DND-41 (cell line): Measurements from ENCODE around the gene ASIC3.

Source experiments
- ATAC-seq: fragments of 200-7000 bp; cut with Tn5 transposase; 3 replicates; pipeline ENCODE4 v1.9.1; 2021; ENCODE audit warnings: low read depth; ENCODE audit not compliant: insufficient read depth
- DNase-seq: peaks from one replicate; pipeline ENCODE4 v3.0.0-alpha.2; 2020
- H2AFZ ChIP-seq: 2 replicates; pipeline ENCODE4 v1.6.0; 2012; ENCODE audit warnings: low read depth, low read length
- H3K27ac ChIP-seq: 2 replicates; pipeline ENCODE4 v1.5.1; 2012; ENCODE audit warnings: low read length, inconsistent platforms
- H3K27me3 ChIP-seq: fragments of 200-600 bp; sonication (generic); 2 replicates; pipeline ENCODE4 v1.6.0; 2012; ENCODE audit warnings: low read length, mild to moderate bottlenecking, inconsistent platforms; ENCODE audit not compliant: insufficient read depth, poor library complexity
- H3K36me3 ChIP-seq: 2 replicates; pipeline ENCODE4 v1.5.1; 2012; ENCODE audit warnings: low read length, inconsistent platforms; ENCODE audit not compliant: insufficient read depth
- H3K4me1 ChIP-seq: 2 replicates; pipeline ENCODE4 v1.5.1; 2012; ENCODE audit warnings: mild to moderate bottlenecking, low read length; ENCODE audit not compliant: insufficient read depth
- H3K4me2 ChIP-seq: 2 replicates; pipeline ENCODE4 v1.6.0; 2012; ENCODE audit warnings: mild to moderate bottlenecking, moderate library complexity, low read length, inconsistent platforms; ENCODE audit not compliant: insufficient read depth
- H3K4me3 ChIP-seq, 2 experiments: fragments of 200-600 bp in 1 of 2; shearing (Covaris generic) in 1 of 2; 2 replicates each; pipeline ENCODE4 v1.5.1; 2012 to 2016; ENCODE audit warnings: inconsistent platforms in 2 of 2, low read length in 2 of 2, mild to moderate bottlenecking in 2 of 2, low read depth in 1 of 2, moderate library complexity in 1 of 2
- H3K79me2 ChIP-seq: 2 replicates; pipeline ENCODE4 v1.6.0; 2012; ENCODE audit warnings: low read length, inconsistent platforms; ENCODE audit not compliant: insufficient read depth
- H3K9ac ChIP-seq: 2 replicates; pipeline ENCODE4 v1.6.0; 2012; ENCODE audit warnings: low read depth, mild to moderate bottlenecking, inconsistent platforms, low read length, moderate library complexity
- H3K9me3 ChIP-seq: 2 replicates; pipeline ENCODE4 v1.5.1; 2012; ENCODE audit warnings: low read length, moderate library complexity, mild to moderate bottlenecking, inconsistent platforms; ENCODE audit not compliant: insufficient read depth, severe bottlenecking
- H4K20me1 ChIP-seq: 2 replicates; pipeline ENCODE4 v1.6.0; 2012; ENCODE audit warnings: low read length; ENCODE audit not compliant: insufficient read depth
- EZH2 ChIP-seq: IDR thresholded peaks from 3 replicates; pipeline ENCODE4 v1.6.1; 2012; ENCODE audit warnings: borderline replicate concordance, low read depth, mild to moderate bottlenecking, moderate library complexity, low read length, inconsistent platforms; ENCODE audit not compliant: severe bottlenecking
- TF ChIP-seq, protein P1 (sequence below): IDR thresholded peaks from 2 replicates; pipeline ENCODE4 v1.5.1; 2012; ENCODE audit warnings: borderline replicate concordance, low read length, moderate library complexity, mild to moderate bottlenecking; ENCODE audit not compliant: poor library complexity, severe bottlenecking; ENCODE audit errors: extremely low read depth

Gene ASIC3

DNA sequence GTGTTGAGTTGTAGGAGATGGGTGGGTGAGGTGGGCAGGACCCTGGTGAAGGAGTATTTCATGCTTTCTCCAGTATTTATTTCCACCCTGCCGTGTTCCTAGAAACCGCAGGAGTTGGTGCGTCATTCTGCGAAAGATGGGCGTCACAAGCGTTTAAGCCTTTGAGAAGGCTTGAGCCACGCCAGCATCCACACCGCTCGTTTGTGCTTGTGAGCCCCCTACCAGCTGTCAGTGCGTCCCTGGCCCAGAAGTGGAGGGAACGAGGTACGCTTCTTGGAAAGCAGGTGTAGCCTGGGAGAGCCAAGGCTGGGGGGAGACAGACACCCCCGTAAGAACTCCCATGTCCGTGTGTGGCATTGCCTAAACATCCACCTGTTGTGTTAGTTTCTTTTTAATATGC is 43.7 kb downstream of the ASIC3 start:
- no peaks in the 10 kb centered on the region for H3K9me3 ChIP-seq
- no peak overlapping the region for H3K9ac ChIP-seq
- H4K20me1 ChIP-seq: peaks cover 30% of the 10 kb centered on the region
- no peak overlapping the region for H3K4me3 ChIP-seq
- H2AFZ ChIP-seq: no peak overlapping the region
- no peak for TF ChIP-seq EZH2
- TF ChIP-seq, protein P1, sequence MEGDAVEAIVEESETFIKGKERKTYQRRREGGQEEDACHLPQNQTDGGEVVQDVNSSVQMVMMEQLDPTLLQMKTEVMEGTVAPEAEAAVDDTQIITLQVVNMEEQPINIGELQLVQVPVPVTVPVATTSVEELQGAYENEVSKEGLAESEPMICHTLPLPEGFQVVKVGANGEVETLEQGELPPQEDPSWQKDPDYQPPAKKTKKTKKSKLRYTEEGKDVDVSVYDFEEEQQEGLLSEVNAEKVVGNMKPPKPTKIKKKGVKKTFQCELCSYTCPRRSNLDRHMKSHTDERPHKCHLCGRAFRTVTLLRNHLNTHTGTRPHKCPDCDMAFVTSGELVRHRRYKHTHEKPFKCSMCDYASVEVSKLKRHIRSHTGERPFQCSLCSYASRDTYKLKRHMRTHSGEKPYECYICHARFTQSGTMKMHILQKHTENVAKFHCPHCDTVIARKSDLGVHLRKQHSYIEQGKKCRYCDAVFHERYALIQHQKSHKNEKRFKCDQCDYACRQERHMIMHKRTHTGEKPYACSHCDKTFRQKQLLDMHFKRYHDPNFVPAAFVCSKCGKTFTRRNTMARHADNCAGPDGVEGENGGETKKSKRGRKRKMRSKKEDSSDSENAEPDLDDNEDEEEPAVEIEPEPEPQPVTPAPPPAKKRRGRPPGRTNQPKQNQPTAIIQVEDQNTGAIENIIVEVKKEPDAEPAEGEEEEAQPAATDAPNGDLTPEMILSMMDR: no peak
- peaks cover 11% of the 10 kb centered on the region; the same call in 1 of the 2 replicates for H3K79me2 ChIP-seq
- H3K4me1 ChIP-seq: peaks cover 13% of the 10 kb centered on the region
- H3K27ac ChIP-seq: no peak overlapping the region
- DNase-seq: no peak
- no peak for ATAC-seq
- H3K36me3 ChIP-seq: no peaks in the 10 kb centered on the region
- no peak overlapping the region for H3K4me2 ChIP-seq
- no peaks in the 10 kb centered on the region for H3K27me3 ChIP-seq

DNA sequence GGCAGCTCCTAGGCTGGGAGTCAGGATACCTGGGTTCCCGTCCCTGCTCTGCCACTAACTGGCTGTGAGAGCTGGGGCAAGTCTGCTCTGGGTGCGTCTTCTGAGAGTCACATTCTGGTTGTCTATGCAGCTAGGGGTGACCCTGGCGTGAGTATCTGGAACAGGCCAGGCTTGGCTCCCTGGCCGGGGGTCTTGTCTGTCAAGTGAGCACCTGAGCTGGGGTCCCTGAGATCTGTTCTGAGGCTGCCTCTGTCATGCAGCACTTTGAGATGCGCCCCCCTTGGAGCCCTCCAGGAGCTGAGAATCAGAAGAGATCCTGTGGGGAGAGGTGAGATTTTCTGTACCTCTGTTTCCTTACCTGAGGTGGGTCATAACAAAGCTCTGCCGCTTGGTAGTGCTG is 45.4 kb downstream of the ASIC3 start:
- peaks cover 2% of the 10 kb centered on the region; the same call in 1 of the 2 replicates for H3K79me2 ChIP-seq

DNA sequence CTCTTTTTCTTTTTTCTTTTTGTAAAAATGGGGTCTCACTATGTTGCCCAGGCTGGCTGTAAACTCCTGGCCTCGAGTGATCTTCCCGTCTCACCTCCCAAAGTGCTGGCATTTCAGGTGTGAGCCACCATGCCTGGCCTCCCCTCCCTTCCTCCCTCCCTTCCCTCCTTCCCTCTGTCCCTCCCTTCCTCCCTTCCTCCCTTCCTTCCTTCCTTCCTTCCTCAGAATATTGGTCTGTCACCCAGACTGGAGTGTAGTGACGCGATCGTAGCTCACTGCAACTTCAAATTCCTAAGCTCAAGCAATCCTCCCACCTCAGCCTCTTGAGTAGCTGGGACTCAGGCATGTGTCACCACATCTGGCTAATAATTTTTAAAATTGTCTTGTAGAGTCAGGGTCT is 46.3 kb downstream of the ASIC3 start:
- H3K4me1 ChIP-seq: no peaks in the 10 kb centered on the region
- no peaks in the 10 kb centered on the region for H3K9me3 ChIP-seq
- TF ChIP-seq, protein P1: no peak
- no peak for TF ChIP-seq EZH2
- DNase-seq (no peak), ATAC-seq (no peak)
- H4K20me1 ChIP-seq: peaks cover 13% of the 10 kb centered on the region; the same call in 1 of the 2 replicates
- H2AFZ ChIP-seq: no peak overlapping the region
- H3K27me3 ChIP-seq: no peaks in the 10 kb centered on the region
- H3K4me3 ChIP-seq: no peak overlapping the region
- no peak overlapping the region for H3K9ac ChIP-seq
- H3K36me3 ChIP-seq: no peaks in the 10 kb centered on the region
- no peak overlapping the region for H3K27ac ChIP-seq
- no peaks in the 10 kb centered on the region; the same call in 1 of the 2 replicates for H3K79me2 ChIP-seq
- no peak overlapping the region for H3K4me2 ChIP-seq

More for the DNA sequence above, 45.4 kb downstream of the ASIC3 start:
- DNase-seq: no peak
- no peak for TF ChIP-seq EZH2
- TF ChIP-seq, protein P1: no peak
- Histone ChIP-seq H3K4me2 (no peak overlapping the region), H4K20me1 (peaks cover 19% of the 10 kb centered on the region), H3K9me3 (no peaks in the 10 kb centered on the region), H3K9ac (no peak overlapping the region), H3K27me3 (no peaks in the 10 kb centered on the region), H3K27ac (no peak overlapping the region), H3K4me3 (no peak overlapping the region), H2AFZ (no peak overlapping the region), H3K36me3 (no peaks in the 10 kb centered on the region), H3K4me1 (no peaks in the 10 kb centered on the region)
- no peak for ATAC-seq
